WTC11 (cell line): ENCODE measurements around the gene NKX2-4. TPM values are rescaled to one million over a fixed set of nuclear protein-coding genes. Genes with fewer than 3 reads are reported as not detected.
"Not testable (repeated sequence)": the region's sequence is repeated elsewhere in the genome, so short reads cannot be mapped to it uniquely, and the experiment has no call there.

Experiments used
- ATAC-seq: fragments of 200-7000 bp; cut with Tn5 transposase; 2 replicates; pipeline ENCODE4 v1.10.0; 2021; ENCODE audit warnings: mild to moderate bottlenecking, moderate library complexity
- CTCF ChIA-PET: fragments of 300-600 bp; sonication (Branson Sonifier 250); formaldehyde crosslinking; loops from one replicate; lab custom pipeline; 2021; ENCODE audit warnings: antibody characterized with exemption; lab: Charles Lee
- POLR2A ChIA-PET: fragments of 350-600 bp; sonication (Branson Sonifier 250); formaldehyde crosslinking; loops from one replicate; lab custom pipeline; 2021; ENCODE audit warnings: antibody characterized with exemption; lab: Charles Lee
- DNase-seq: peaks from one replicate; pipeline ENCODE4 v3.0.0; 2021; ENCODE audit warnings: low spot score
- H3K27ac Mint-ChIP-seq: 2 replicates; pipeline ENCODE4 v1.8.0; 2021; ENCODE audit warnings: mixed read lengths
- H3K27me3 Mint-ChIP-seq: 2 replicates; pipeline ENCODE4 v1.8.0; 2021; ENCODE audit warnings: low read depth, mild to moderate bottlenecking, moderate library complexity, mixed read lengths
- H3K36me3 Mint-ChIP-seq: 2 replicates; pipeline ENCODE4 v1.8.0; 2021; ENCODE audit warnings: mixed read lengths
- H3K4me1 Mint-ChIP-seq: 2 replicates; pipeline ENCODE4 v1.8.0; 2022; ENCODE audit warnings: mixed read lengths
- H3K4me3 Mint-ChIP-seq: 2 replicates; pipeline ENCODE4 v1.8.0; 2021; ENCODE audit warnings: mild to moderate bottlenecking, moderate library complexity, mixed read lengths
- H3K9me3 Mint-ChIP-seq: 2 replicates; pipeline ENCODE4 v1.8.0; 2021; ENCODE audit warnings: mixed read lengths
- CBFB ChIP-seq: sonication (generic); formaldehyde crosslinking; IDR thresholded peaks from 2 replicates; pipeline ENCODE4 v1.8.1; 2022; ENCODE audit warnings: mild to moderate bottlenecking, low read depth, missing genetic modification reagents
- EMX1 ChIP-seq: fragments of 250-450 bp; sonication (Bioruptor Pico); IDR thresholded peaks from 2 replicates; pipeline ENCODE4 v1.8.0; 2021; ENCODE audit warnings: mild to moderate bottlenecking
- GRHL2 ChIP-seq: fragments of 250-450 bp; sonication (Bioruptor Pico); IDR thresholded peaks from 2 replicates; pipeline ENCODE4 v1.8.0; 2022; ENCODE audit warnings: mild to moderate bottlenecking, moderate library complexity; ENCODE audit not compliant: insufficient replicate concordance, severe bottlenecking
- JUN ChIP-seq: sonication (generic); formaldehyde crosslinking; IDR thresholded peaks from 2 replicates; pipeline ENCODE4 v1.8.0; 2023; ENCODE audit warnings: mild to moderate bottlenecking, missing genetic modification reagents
- MYBL2 ChIP-seq: sonication (generic); formaldehyde crosslinking; IDR thresholded peaks from 2 replicates; pipeline ENCODE4 v1.8.1; 2023; ENCODE audit warnings: mild to moderate bottlenecking, moderate library complexity, missing genetic modification reagents
- NR1H2 ChIP-seq: sonication (generic); formaldehyde crosslinking; IDR thresholded peaks from 2 replicates; pipeline ENCODE4 v1.9.0; 2021; ENCODE audit warnings: mild to moderate bottlenecking, moderate library complexity, missing genetic modification reagents
- SMAD3 ChIP-seq: sonication (generic); formaldehyde crosslinking; IDR thresholded peaks from 2 replicates; pipeline ENCODE4 v1.8.0; 2022; ENCODE audit warnings: missing genetic modification reagents, mild to moderate bottlenecking, borderline replicate concordance
- ZNF138 ChIP-seq: sonication (generic); formaldehyde crosslinking; conservative IDR thresholded peaks from 2 replicates; pipeline ENCODE4 v1.8.1; 2022; ENCODE audit warnings: mild to moderate bottlenecking, moderate library complexity, missing genetic modification reagents
- total RNA-seq: library from RNA; stranded (reverse); gene quantifications from 3 replicates; pipeline ENCODE4 v1.2.3, GENCODE V29; 2021
- TF ChIP-seq, protein P1 (sequence below): fragments of 250-450 bp; sonication (Bioruptor Pico); IDR thresholded peaks from 2 replicates; pipeline ENCODE4 v1.9.0; 2021; ENCODE audit warnings: mild to moderate bottlenecking
- TF ChIP-seq, protein P2 (sequence below): sonication (generic); formaldehyde crosslinking; IDR thresholded peaks from 2 replicates; pipeline ENCODE4 v1.8.0; 2022; ENCODE audit warnings: mild to moderate bottlenecking, missing genetic modification reagents
- TF ChIP-seq, protein P3 (sequence below): sonication (generic); formaldehyde crosslinking; IDR thresholded peaks from 2 replicates; pipeline ENCODE4 v1.8.1; 2023; ENCODE audit warnings: mild to moderate bottlenecking, missing genetic modification reagents, borderline replicate concordance
- TF ChIP-seq, protein P4 (sequence below): fragments of 250-450 bp; sonication (Bioruptor Pico); conservative IDR thresholded peaks from 2 replicates; pipeline ENCODE4 v1.9.0; 2021; ENCODE audit warnings: mild to moderate bottlenecking
- TF ChIP-seq, protein P5 (sequence below): sonication (generic); formaldehyde crosslinking; IDR thresholded peaks from 2 replicates; pipeline ENCODE4 v1.8.0; 2023; ENCODE audit warnings: missing genetic modification reagents

The NKX2-4 gene
- total RNA-seq, 1 experiment from 2014 or later, result 0.07 TPM

DNA sequence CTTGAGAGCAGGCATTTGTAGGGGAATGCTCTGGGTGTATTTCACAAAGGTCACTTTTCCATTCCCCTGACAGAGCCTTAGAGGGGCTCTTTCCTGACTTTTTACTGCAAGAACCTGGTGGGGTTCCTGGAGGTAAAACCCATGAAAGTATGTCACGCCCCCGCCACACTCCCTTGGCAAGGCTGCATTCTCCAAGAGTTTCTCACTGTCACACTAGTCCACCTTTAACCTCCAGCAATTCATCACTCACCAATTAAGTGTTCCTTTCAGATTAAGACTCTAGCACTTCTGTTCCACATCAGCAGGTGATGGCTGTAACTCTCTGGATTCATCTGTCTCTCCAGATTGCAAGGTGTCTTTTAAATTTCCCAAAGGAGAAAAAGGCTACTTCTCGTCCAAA lies 32.7 kb upstream of the NKX2-4 start:
- ChIA-PET CTCF (interaction anchor here (0.7 to 2.2 kb wide), 4 partner anchors 75 to 381 kb away, joined by 3 to 5 read pairs (median 4); no protein-coding TSS in a partner anchor), POLR2A (interaction anchor here (0.5 kb wide), 1 partner anchor 70 kb away, joined by 5 read pairs; no protein-coding TSS in a partner anchor)
- peaks cover 1% of the 10 kb centered on the region for H3K9me3 Mint-ChIP-seq
- no peaks in the 10 kb centered on the region for H3K4me1 Mint-ChIP-seq
- no peaks in the 10 kb centered on the region for H3K27me3 Mint-ChIP-seq
- ATAC-seq (no peak), DNase-seq (no peak)
- TF ChIP-seq, protein P1, sequence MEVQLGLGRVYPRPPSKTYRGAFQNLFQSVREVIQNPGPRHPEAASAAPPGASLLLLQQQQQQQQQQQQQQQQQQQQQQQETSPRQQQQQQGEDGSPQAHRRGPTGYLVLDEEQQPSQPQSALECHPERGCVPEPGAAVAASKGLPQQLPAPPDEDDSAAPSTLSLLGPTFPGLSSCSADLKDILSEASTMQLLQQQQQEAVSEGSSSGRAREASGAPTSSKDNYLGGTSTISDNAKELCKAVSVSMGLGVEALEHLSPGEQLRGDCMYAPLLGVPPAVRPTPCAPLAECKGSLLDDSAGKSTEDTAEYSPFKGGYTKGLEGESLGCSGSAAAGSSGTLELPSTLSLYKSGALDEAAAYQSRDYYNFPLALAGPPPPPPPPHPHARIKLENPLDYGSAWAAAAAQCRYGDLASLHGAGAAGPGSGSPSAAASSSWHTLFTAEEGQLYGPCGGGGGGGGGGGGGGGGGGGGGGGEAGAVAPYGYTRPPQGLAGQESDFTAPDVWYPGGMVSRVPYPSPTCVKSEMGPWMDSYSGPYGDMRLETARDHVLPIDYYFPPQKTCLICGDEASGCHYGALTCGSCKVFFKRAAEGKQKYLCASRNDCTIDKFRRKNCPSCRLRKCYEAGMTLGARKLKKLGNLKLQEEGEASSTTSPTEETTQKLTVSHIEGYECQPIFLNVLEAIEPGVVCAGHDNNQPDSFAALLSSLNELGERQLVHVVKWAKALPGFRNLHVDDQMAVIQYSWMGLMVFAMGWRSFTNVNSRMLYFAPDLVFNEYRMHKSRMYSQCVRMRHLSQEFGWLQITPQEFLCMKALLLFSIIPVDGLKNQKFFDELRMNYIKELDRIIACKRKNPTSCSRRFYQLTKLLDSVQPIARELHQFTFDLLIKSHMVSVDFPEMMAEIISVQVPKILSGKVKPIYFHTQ (CRISPR knock-in tag), result no peak
- TF ChIP-seq GRHL2 (no peak), SMAD3 (CRISPR knock-in tag) (no peak), NR1H2 (CRISPR knock-in tag) (no peak), CBFB (CRISPR knock-in tag) (no peak), MYBL2 (CRISPR knock-in tag) (no peak), ZNF138 (CRISPR knock-in tag) (no peak)
- TF ChIP-seq, protein P2, sequence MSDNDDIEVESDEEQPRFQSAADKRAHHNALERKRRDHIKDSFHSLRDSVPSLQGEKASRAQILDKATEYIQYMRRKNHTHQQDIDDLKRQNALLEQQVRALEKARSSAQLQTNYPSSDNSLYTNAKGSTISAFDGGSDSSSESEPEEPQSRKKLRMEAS (CRISPR knock-in tag), result no peak
- no peak overlapping the region for H3K4me3 Mint-ChIP-seq
- peaks cover under 1% of the 10 kb centered on the region; the same call in 1 of the 2 replicates for H3K36me3 Mint-ChIP-seq
- no peak overlapping the region for H3K27ac Mint-ChIP-seq

DNA sequence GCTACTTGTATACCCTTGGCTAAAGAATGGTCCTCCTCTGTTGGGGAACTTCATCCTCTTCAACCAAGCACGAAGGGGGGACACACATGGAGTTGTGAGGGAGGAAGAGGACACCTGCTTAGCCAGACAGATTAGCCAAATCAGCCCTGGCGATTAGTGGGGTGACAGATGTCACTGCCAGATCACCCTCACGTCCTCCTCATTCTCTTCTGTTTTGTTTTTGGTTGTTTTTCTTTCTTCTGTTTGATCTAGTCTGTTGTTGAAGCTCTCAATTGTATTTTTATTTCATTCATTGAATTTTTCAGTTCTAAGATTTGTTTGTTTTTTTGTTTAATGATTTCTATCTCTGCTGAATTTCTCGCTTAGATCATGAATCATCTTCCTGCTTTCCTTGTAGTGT lies 27.5 kb upstream of the NKX2-4 start:
- POLR2A ChIA-PET, result no interaction called here
- H3K27ac Mint-ChIP-seq, result no peak overlapping the region
- TF ChIP-seq JUN, result no peak
- no peak for TF ChIP-seq NR1H2 (CRISPR knock-in tag)
- TF ChIP-seq EMX1 (CRISPR knock-in tag), result no peak
- TF ChIP-seq, protein P3, sequence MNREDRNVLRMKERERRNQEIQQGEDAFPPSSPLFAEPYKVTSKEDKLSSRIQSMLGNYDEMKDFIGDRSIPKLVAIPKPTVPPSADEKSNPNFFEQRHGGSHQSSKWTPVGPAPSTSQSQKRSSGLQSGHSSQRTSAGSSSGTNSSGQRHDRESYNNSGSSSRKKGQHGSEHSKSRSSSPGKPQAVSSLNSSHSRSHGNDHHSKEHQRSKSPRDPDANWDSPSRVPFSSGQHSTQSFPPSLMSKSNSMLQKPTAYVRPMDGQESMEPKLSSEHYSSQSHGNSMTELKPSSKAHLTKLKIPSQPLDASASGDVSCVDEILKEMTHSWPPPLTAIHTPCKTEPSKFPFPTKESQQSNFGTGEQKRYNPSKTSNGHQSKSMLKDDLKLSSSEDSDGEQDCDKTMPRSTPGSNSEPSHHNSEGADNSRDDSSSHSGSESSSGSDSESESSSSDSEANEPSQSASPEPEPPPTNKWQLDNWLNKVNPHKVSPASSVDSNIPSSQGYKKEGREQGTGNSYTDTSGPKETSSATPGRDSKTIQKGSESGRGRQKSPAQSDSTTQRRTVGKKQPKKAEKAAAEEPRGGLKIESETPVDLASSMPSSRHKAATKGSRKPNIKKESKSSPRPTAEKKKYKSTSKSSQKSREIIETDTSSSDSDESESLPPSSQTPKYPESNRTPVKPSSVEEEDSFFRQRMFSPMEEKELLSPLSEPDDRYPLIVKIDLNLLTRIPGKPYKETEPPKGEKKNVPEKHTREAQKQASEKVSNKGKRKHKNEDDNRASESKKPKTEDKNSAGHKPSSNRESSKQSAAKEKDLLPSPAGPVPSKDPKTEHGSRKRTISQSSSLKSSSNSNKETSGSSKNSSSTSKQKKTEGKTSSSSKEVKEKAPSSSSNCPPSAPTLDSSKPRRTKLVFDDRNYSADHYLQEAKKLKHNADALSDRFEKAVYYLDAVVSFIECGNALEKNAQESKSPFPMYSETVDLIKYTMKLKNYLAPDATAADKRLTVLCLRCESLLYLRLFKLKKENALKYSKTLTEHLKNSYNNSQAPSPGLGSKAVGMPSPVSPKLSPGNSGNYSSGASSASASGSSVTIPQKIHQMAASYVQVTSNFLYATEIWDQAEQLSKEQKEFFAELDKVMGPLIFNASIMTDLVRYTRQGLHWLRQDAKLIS (CRISPR knock-in tag), result no peak
- TF ChIP-seq, protein P4, sequence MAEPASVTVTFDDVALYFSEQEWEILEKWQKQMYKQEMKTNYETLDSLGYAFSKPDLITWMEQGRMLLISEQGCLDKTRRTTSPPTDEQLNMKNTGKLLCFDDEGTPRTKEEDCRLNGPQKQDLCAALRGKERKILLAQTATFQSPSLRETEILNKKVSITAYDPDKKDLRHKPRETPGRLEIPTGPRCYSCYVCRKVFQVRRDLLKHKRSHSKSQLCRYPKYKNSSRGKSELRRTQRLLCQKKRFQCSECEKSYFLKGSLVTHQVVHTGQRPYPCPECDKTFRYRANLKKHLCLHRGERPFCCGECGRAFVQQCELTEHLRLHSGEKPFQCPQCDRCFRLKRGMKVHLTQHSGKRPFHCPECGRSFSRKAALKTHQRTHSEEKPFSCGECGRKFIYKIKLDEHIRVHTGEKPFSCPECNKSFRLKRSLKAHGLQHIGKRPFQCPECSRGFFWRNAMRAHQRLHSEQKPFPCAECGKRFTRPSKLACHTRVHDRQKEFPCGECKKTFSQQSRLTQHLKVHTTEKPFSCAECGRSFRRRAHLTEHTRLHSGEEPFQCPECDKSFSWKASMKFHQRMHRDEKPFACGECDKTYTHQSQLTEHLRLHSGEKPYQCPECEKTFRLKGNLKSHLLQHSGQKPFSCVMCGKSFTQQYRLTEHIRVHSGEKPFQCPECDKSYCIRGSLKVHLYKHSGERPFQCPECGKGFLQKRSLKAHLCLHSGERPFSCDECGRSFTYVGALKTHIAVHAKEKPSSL (CRISPR knock-in tag), result no peak
- TF ChIP-seq, protein P5, sequence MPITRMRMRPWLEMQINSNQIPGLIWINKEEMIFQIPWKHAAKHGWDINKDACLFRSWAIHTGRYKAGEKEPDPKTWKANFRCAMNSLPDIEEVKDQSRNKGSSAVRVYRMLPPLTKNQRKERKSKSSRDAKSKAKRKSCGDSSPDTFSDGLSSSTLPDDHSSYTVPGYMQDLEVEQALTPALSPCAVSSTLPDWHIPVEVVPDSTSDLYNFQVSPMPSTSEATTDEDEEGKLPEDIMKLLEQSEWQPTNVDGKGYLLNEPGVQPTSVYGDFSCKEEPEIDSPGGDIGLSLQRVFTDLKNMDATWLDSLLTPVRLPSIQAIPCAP (CRISPR knock-in tag), result no peak
- TF ChIP-seq, all 79 proteins: peak for 0
- H3K4me3 Mint-ChIP-seq, result no peak overlapping the region
- H3K9me3 Mint-ChIP-seq, result peaks cover 27% of the 10 kb centered on the region
- H3K36me3 Mint-ChIP-seq, result peaks cover 11% of the 10 kb centered on the region; the same call in 1 of the 2 replicates
- CTCF ChIA-PET, result no interaction called here
- DNase-seq (no peak), ATAC-seq (no peak)
- H3K27me3 Mint-ChIP-seq, result no peaks in the 10 kb centered on the region; the same call in 1 of the 2 replicates
- no peaks in the 10 kb centered on the region for H3K4me1 Mint-ChIP-seq

DNA sequence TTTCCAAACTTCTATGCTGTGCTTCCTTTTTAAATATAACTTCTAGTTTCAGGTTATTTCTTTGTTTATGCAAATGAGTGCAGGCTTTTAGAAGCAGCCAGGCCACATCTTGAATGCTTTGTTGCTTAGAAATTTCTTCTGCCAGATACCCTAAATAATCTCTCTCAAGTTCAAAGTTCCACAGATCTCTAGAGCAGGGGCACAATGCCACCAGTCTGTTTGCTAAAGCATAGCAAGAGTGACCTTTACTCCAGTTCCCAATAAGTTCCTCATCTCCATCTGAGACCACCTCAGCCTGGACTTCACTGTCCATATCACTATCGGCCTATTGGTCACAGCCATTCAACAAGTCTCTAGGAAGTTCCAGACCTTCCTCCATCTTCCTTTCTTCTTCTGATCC lies 26.4 kb upstream of the NKX2-4 start:
- H3K27ac Mint-ChIP-seq, POLR2A ChIA-PET, CTCF ChIA-PET, DNase-seq, H3K4me3 Mint-ChIP-seq, H3K27me3 Mint-ChIP-seq, H3K4me1 Mint-ChIP-seq, ATAC-seq: not testable (repeated sequence)
- peaks cover 34% of the 10 kb centered on the region for H3K9me3 Mint-ChIP-seq
- peaks cover 11% of the 10 kb centered on the region; the same call in 1 of the 2 replicates for H3K36me3 Mint-ChIP-seq
